Measurements from ENCODE around the gene IRF8.

IRF8 gene

GRCh38 chr16:85914423-85914794 is 15.4 kb downstream of the IRF8 start:
- no peak for DNase-seq

GRCh38 chr16:85915125-85915845 is 16.3 kb downstream of the IRF8 start:
- DNase-seq = peak; percentile 36

GRCh38 chr16:85916141-85916890 is 17.4 kb downstream of the IRF8 start:
- DNase-seq = no peak

GRCh38 chr16:85917012-85917411 is 18.1 kb downstream of the IRF8 start:
- peak; percentile 33 for DNase-seq

GRCh38 chr16:85917959-85918358 is 19.0 kb downstream of the IRF8 start:
- DNase-seq = no peak

- DNase-seq = no peak
Observed at GRCh38 chr16:85918436-85918835, 19.5 kb downstream of the IRF8 start.

GRCh38 chr16:85919271-85920267 is 20.6 kb downstream of the IRF8 start:
- DNase-seq = no peak

GRCh38 chr16:85921026-85921425 is 22.1 kb downstream of the IRF8 start:
- no peak for DNase-seq

GRCh38 chr16:85923153-85924021 is 24.4 kb downstream of the IRF8 start:
- DNase-seq = peak; percentile 65

GRCh38 chr16:85924675-85925074 is 25.7 kb downstream of the IRF8 start:
- DNase-seq = peak; percentile 64

GRCh38 chr16:85926370-85926769 is 27.4 kb downstream of the IRF8 start:
- DNase-seq = no peak

GRCh38 chr16:85927371-85927770 is 28.4 kb downstream of the IRF8 start:
- no peak for DNase-seq

- no peak for DNase-seq
Observed at GRCh38 chr16:85927959-85928358, 29.0 kb downstream of the IRF8 start.

- peak; percentile 99 for DNase-seq
Observed at GRCh38 chr16:85928401-85928820, 29.4 kb downstream of the IRF8 start.

- no peak for DNase-seq
Observed at GRCh38 chr16:85929259-85929721, 30.3 kb downstream of the IRF8 start.

GRCh38 chr16:85930301-85930700 is 31.3 kb downstream of the IRF8 start:
- no peak for DNase-seq

- peak; percentile 67 for DNase-seq
Observed at GRCh38 chr16:85931596-85932402, 32.8 kb downstream of the IRF8 start.

- DNase-seq = no peak
Observed at GRCh38 chr16:85934210-85934609, 35.2 kb downstream of the IRF8 start.

- peak; percentile 71 for DNase-seq
Observed at GRCh38 chr16:85935391-85935973, 36.5 kb downstream of the IRF8 start.

- peak; percentile 89 for DNase-seq
Observed at GRCh38 chr16:85935974-85936760, 37.2 kb downstream of the IRF8 start.
